Measurements from ENCODE around the gene BRMS1.
"Not testable (repeated sequence)": the region's sequence is repeated elsewhere in the genome, so short reads cannot be mapped to it uniquely, and the experiment has no call there.

The BRMS1 gene, protein sequence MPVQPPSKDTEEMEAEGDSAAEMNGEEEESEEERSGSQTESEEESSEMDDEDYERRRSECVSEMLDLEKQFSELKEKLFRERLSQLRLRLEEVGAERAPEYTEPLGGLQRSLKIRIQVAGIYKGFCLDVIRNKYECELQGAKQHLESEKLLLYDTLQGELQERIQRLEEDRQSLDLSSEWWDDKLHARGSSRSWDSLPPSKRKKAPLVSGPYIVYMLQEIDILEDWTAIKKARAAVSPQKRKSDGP

GRCh38 chr11:66344550-66345315 is at the start of gene BRMS1:
Gene BRMS1, minus strand, starts transcription at chr11:66345104. Its CDS starts 2,870 bp downstream, at chr11:66342234.
- DNase-seq: peak; percentile 95
- Mint-ChIP-seq H3K27ac (peak within 1 kb of the TSS; percentile 95), H3K36me3 (ENCODE audit: low read depth) (peaks cover 51% of the 10 kb centered on the region), H3K4me3 (peak within 1 kb of the TSS; percentile 97), H3K27me3 (peaks cover 3% of the 10 kb centered on the region), H3K4me1 (ENCODE audit: low read depth) (peaks cover 52% of the 10 kb centered on the region), H3K9me3 (no peaks in the 10 kb centered on the region)

GRCh38 chr11:66393954-66394353 is 49.0 kb upstream of the BRMS1 start:
- Mint-ChIP-seq H3K9me3 (no peaks in the 10 kb centered on the region), H3K4me3 (no peak overlapping the region), H3K27ac (no peak overlapping the region), H3K4me1 (ENCODE audit: low read depth) (no peaks in the 10 kb centered on the region), H3K36me3 (ENCODE audit: low read depth) (no peaks in the 10 kb centered on the region), H3K27me3 (peaks cover 5% of the 10 kb centered on the region)
- no peak for DNase-seq

GRCh38 chr11:66391322-66391721 is 46.4 kb upstream of the BRMS1 start:
- peaks cover 3% of the 10 kb centered on the region for H3K4me1 Mint-ChIP-seq (ENCODE audit: low read depth)
- no peaks in the 10 kb centered on the region for H3K36me3 Mint-ChIP-seq (ENCODE audit: low read depth)
- peaks cover 3% of the 10 kb centered on the region for H3K27me3 Mint-ChIP-seq
- H3K4me3 Mint-ChIP-seq: no peak overlapping the region
- no peak overlapping the region for H3K27ac Mint-ChIP-seq
- DNase-seq: no peak
- no peaks in the 10 kb centered on the region for H3K9me3 Mint-ChIP-seq

DNA sequence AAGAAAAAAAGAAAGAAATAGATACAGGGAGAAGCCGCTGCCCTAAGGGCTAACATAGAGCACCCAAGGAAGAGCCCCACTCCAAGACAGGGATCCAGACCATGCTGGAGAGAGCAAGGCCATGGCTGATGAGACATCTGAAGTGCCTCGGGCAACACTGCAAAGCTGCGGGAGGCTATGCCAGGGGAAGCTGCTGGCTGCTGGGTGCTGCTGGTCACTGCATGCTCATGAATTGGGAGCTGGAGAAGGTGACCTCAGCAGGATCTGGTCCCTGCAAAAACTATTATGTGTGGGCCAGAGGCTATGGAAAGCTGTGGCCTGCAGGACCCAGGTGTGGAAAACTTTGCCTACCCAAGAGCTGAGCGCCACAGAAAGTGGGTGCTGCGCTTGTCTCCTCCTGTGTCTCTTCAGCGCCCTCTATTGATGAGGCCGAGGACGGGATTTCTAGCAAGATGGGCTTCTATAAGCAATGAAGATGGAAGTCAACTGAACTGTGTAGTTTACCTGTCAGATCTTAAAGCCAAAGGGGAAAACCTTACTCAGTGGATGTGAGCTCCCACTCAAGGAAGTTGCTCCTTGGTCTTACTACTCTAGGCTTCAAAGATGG is 44.0 kb upstream of the BRMS1 start:
- H3K27me3 Mint-ChIP-seq: peaks cover 3% of the 10 kb centered on the region
- no peak overlapping the region for H3K27ac Mint-ChIP-seq
- no peaks in the 10 kb centered on the region for H3K9me3 Mint-ChIP-seq
- peak; percentile 67 for DNase-seq
- H3K36me3 Mint-ChIP-seq (ENCODE audit: low read depth): no peaks in the 10 kb centered on the region
- peaks cover 7% of the 10 kb centered on the region for H3K4me1 Mint-ChIP-seq (ENCODE audit: low read depth)
- no peak overlapping the region for H3K4me3 Mint-ChIP-seq

DNA sequence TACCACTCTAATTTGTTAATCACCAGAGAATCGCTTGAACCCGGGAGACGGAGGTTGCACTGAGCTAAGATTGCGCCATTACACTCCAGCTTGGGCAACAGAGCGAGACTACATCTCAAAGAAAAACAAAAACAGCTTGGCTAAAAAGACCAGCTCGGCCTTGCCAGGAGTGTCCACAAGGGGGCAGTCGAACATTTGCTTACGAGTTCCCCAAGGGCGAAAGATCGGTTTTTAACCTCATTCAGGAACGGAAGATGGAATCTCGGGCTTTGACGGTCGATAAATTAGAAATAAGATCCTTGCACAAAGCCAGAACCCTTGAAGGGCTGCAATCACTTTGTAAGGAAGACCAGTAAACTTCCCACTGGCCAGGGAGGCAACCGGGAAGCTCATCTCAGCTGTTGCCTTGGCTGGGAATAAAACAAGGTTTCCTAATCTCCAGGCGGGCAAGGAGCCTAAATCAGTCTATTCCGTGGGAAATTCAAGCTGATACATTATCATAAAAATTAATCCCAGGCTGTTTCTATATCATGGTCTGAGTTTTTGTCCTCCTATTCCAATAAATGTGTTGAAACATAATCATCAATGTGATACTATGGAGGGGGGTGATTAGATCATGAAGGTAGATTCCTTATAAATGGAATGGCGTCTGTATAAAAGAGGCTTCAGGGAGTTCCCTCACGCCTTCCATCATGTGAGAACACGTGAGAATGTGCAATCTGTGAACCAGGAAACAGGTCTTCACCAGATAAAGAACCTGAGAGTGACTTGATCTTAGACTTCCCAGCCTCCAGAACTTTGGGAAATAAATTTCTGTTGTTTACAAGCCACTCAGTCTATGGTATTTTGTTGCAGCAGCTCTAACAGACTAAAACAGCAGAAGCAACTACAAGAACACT is 41.5 kb upstream of the BRMS1 start:
- peak overlapping the region; percentile 49 for H3K4me3 Mint-ChIP-seq
- no peak overlapping the region for H3K27ac Mint-ChIP-seq
- H3K9me3 Mint-ChIP-seq: no peaks in the 10 kb centered on the region

GRCh38 chr11:66384316-66384715 is 39.4 kb upstream of the BRMS1 start:
- H3K36me3 Mint-ChIP-seq (ENCODE audit: low read depth); H3K4me3 Mint-ChIP-seq; DNase-seq; H3K27me3 Mint-ChIP-seq; H3K27ac Mint-ChIP-seq; H3K9me3 Mint-ChIP-seq; H3K4me1 Mint-ChIP-seq (ENCODE audit: low read depth): not testable (repeated sequence)

More for the DNA sequence above, 41.5 kb upstream of the BRMS1 start:
- DNase-seq: peak; percentile 86
- Mint-ChIP-seq H3K27me3 (no peaks in the 10 kb centered on the region), H3K4me1 (ENCODE audit: low read depth) (peaks cover 7% of the 10 kb centered on the region), H3K36me3 (ENCODE audit: low read depth) (no peaks in the 10 kb centered on the region)

GRCh38 chr11:66380264-66380663 is 35.4 kb upstream of the BRMS1 start:
- H3K27me3 Mint-ChIP-seq; H3K4me3 Mint-ChIP-seq; H3K9me3 Mint-ChIP-seq; H3K27ac Mint-ChIP-seq; H3K4me1 Mint-ChIP-seq (ENCODE audit: low read depth); DNase-seq; H3K36me3 Mint-ChIP-seq (ENCODE audit: low read depth): not testable (repeated sequence)

DNA sequence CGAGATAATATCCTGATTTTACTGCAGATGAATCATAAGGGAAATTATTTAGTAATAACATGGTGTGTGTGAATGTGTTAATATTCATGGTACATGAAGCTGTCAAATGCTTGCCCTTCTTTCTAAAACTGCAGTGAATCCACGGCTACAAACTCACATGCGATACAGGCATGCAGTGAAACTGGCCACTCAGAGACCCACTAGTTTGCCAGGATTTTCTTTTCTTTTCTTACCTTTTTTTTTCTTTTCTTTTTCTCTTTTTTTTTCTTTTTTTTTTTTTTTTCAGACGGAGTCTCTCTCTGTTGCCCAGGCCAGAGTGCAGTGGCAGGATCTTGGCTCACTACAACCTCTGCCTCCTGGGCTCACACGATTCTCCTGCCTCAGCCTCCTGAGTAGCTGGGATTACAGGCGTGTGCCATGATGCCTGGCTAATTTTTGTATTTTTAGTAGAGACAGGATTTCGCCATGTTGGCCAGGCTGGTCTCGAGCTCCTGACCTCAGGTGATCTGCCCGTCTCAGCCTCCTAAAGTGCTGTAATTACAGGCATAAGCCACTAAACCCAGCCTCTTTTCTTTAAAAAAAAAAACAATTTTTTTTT is 28.9 kb upstream of the BRMS1 start:
- not testable (repeated sequence) for H3K4me3 Mint-ChIP-seq, H3K9me3 Mint-ChIP-seq, DNase-seq, H3K27me3 Mint-ChIP-seq, H3K27ac Mint-ChIP-seq
- peaks cover 19% of the 10 kb centered on the region for H3K36me3 Mint-ChIP-seq (ENCODE audit: low read depth)
- H3K4me1 Mint-ChIP-seq (ENCODE audit: low read depth): peaks cover 25% of the 10 kb centered on the region

GRCh38 chr11:66373265-66373664 is 28.4 kb upstream of the BRMS1 start:
- H3K27me3 Mint-ChIP-seq: no peaks in the 10 kb centered on the region
- no peak for DNase-seq
- peaks cover 24% of the 10 kb centered on the region for H3K36me3 Mint-ChIP-seq (ENCODE audit: low read depth)
- H3K4me1 Mint-ChIP-seq (ENCODE audit: low read depth): peaks cover 25% of the 10 kb centered on the region
- H3K4me3 Mint-ChIP-seq: no peak overlapping the region
- no peak overlapping the region for H3K27ac Mint-ChIP-seq
- no peaks in the 10 kb centered on the region for H3K9me3 Mint-ChIP-seq

DNA sequence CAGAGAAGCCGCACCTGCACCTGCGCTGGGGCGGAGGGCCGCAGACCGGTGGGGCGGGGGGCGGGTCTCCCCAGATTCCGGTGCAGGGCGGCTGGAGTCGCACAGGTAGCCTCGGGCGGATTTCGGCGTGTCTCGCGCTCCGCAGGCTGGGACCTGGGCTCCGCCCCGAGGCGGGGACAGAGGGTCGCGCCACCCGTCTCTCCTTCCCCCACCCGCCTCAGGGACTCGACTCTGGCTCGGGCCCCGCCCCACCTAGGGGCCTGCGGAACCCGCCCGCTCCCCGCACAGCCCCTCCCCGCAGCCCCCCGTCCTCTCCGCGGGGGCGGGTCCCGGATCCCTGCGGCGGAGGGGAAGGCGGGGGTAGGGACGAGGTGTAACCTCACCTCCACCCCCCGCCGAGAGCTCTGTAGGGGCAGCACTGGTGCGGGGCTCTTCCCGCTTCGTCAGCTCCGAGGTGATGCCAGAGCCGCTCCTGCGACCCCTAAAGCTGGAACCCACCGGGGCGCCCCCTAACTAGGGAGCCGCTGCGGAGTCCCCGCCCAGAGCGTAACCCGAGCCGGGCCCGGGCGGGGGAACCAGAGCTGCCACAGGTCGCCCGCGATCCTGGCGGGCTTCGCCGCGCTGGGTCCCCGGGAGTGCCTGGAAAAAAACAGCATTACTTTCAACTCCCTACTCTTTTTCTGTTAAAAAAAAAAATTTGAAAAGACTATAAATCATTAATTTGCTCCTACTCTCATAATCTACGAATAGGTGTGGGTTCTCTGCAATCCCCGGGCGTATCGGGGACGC is 26.9 kb upstream of the BRMS1 start, which contains the start of gene SLC29A2:
TSS of gene SLC29A2 (minus strand) at position 134 of the 789 bp plus-strand sequence. CDS start 169 bp downstream, outside the sequence.
- peaks cover 25% of the 10 kb centered on the region for H3K4me1 Mint-ChIP-seq (ENCODE audit: low read depth)
- H3K27me3 Mint-ChIP-seq: no peaks in the 10 kb centered on the region
- DNase-seq: peak; percentile 89
- H3K27ac Mint-ChIP-seq: peak within 1 kb of the TSS; percentile 92
- peaks cover 38% of the 10 kb centered on the region for H3K36me3 Mint-ChIP-seq (ENCODE audit: low read depth)
- no peaks in the 10 kb centered on the region for H3K9me3 Mint-ChIP-seq
- peak within 1 kb of the TSS; percentile 92 for H3K4me3 Mint-ChIP-seq

- Mint-ChIP-seq H3K4me1 (ENCODE audit: low read depth) (peaks cover 25% of the 10 kb centered on the region), H3K27ac (peak overlapping the region; percentile 74), H3K4me3 (peak overlapping the region; percentile 92), H3K36me3 (ENCODE audit: low read depth) (peaks cover 59% of the 10 kb centered on the region), H3K9me3 (no peaks in the 10 kb centered on the region), H3K27me3 (no peaks in the 10 kb centered on the region)
- no peak for DNase-seq
Observed at GRCh38 chr11:66369073-66369894, 24.4 kb upstream of the BRMS1 start.

DNA sequence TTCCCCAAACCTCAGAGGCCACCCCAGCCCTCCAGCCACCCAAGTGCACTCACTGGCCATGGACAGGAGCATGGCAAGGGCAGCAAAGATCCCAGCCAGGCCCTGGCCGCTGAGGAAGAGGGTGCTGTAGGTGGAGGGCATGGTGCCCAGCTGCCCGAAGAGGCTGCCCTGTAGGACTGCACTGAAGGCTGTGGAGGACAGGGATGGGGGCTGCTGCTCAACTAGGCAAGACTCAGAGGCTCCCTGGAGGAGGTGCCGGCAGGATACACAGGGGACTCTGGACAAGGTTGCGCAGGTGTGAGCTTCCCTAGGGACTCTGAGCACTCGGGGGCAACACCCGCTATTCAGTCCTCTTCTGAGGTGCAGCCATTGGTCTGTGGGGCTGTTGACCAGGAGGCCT is 23.6 kb upstream of the BRMS1 start:
- Mint-ChIP-seq H3K4me1 (ENCODE audit: low read depth) (peaks cover 25% of the 10 kb centered on the region), H3K9me3 (no peaks in the 10 kb centered on the region), H3K27ac (peak overlapping the region; percentile 19), H3K36me3 (ENCODE audit: low read depth) (peaks cover 67% of the 10 kb centered on the region), H3K4me3 (no peak overlapping the region), H3K27me3 (no peaks in the 10 kb centered on the region)
- DNase-seq: no peak
